ENCODE results near the gene NCOA6.
"Not testable (repeated sequence)": the region's sequence is repeated elsewhere in the genome, so short reads cannot be mapped to it uniquely, and the experiment has no call there.

NCOA6 gene

GRCh38 chr20:34717230-34718095, 108.0 kb downstream of the NCOA6 start:
- no peak for DNase-seq

DNA sequence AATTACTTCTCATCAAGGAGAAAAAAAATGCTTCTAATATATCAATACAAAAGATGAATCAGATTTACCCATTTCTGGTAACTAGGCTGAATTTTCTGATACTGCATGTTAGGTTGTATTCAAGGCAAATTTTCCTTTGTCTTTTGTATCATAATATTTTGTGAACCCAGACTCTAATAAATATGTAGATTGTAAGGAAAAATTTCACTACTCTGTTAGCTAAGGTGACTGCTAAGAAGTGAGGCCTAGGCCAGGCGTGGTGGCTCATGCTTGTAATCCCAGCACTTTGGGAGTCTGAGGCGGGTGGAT, 108.6 kb downstream of the NCOA6 start:
- no peak for DNase-seq

DNA sequence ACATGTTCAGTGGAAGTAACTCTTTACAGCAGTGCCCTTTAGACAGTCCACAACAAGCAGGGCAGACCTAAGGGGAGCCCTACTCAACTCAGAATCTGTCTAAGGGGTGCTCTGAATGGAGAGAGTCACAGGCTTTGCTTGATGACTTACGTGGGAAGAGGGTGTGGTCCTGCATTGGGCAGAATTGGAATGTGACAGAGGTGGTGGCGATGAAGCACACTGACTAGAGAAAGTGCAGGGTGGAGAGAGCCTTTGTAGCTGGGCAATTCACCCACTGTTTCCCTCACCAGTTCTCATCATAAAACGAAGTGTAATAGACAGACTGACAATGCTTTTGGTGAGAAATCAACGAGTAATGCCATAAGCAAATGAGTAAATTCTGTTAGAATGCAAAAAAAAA, 110.1 kb downstream of the NCOA6 start:
- DNase-seq = no peak

GRCh38 chr20:34713944-34714515, 111.4 kb downstream of the NCOA6 start:
- not testable (repeated sequence) for DNase-seq

- DNase-seq = no peak
These were observed 112.1 kb downstream of the NCOA6 start for GRCh38 chr20:34713194-34713943.

DNA sequence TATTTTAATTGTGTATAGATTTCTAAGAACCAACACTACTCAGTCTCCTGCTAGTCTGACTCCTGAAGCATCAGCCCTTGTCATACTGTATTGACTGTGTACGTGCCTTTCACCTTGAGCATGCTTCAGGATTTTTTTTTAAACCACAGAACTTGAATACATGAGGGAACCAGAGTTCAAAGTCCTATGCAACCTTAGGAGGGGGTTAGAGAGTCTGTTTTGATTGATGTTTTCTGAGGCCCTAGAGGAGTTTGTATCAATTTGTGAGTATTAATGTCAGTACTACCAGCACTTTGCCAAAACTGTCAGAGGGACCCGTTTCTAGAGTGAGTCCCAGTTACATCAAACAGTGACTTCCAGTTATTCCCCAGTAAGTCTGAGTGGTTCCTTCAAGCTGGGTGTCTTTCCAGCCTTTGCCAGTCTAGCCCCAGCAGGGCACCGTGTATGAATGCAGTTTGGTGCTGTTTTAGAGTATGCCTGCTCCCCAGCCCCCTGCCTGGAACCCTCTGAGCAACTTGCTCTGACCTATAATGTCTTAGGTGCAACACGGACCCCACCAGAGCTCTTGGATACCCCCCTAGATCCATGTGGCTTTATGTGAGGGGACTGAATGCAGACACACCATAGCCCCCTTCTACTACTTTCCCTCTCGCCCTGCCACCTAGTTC, 112.8 kb downstream of the NCOA6 start:
- DNase-seq = no peak

DNA sequence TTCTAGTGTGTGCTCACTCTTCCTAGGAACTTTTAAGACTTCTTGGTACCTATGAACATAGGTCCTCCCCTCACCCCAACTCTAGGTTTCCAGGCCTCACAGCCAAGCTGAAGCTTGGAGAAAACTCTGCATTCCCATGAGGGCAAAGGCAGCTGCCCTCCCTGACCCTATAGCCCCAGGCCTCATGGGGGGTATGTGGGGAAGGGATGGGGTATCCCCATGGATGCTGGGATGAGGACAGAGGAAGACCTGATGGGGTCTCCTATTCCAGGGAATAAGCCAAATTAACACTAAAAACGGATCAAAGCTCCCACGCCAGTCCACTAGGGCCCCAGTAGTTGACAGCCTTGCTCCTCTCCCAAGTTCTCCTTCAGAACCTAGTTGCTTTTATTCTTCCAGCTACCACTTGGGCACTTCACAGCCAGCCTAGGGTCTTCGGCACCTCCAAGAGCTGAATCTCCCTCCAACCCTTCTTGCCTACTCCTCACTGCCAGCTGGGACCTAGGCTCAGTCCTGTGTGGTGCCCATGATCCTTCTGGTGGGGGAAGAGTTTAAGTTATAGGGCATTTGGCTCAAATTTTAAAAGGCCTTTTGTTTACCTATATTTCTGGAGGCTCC, 113.5 kb downstream of the NCOA6 start:
- DNase-seq = no peak

- no peak for DNase-seq
These were observed 114.4 kb downstream of the NCOA6 start for GRCh38 chr20:34710861-34711574.

DNA sequence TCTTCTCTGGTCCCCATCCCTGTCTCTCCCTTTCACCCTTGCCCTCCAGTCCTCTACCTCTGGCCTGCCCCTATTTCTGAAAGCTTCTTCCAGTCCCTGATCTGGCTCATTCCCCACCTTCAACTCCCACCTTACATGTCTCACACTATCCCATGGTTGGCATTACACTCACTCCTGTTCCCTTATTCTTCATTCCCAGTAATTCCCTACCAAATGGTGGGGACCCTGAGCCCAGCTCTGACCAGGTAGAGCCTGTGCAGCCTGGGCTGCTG, 114.9 kb downstream of the NCOA6 start:
- DNase-seq = no peak

- DNase-seq = no peak
These were observed 115.5 kb downstream of the NCOA6 start for GRCh38 chr20:34709831-34710567.

GRCh38 chr20:34709044-34709830, 116.2 kb downstream of the NCOA6 start:
- peak; percentile 88 to 89 for DNase-seq

GRCh38 chr20:34708621-34709043, 116.8 kb downstream of the NCOA6 start:
- peak; percentile 66 to 71 for DNase-seq

DNA sequence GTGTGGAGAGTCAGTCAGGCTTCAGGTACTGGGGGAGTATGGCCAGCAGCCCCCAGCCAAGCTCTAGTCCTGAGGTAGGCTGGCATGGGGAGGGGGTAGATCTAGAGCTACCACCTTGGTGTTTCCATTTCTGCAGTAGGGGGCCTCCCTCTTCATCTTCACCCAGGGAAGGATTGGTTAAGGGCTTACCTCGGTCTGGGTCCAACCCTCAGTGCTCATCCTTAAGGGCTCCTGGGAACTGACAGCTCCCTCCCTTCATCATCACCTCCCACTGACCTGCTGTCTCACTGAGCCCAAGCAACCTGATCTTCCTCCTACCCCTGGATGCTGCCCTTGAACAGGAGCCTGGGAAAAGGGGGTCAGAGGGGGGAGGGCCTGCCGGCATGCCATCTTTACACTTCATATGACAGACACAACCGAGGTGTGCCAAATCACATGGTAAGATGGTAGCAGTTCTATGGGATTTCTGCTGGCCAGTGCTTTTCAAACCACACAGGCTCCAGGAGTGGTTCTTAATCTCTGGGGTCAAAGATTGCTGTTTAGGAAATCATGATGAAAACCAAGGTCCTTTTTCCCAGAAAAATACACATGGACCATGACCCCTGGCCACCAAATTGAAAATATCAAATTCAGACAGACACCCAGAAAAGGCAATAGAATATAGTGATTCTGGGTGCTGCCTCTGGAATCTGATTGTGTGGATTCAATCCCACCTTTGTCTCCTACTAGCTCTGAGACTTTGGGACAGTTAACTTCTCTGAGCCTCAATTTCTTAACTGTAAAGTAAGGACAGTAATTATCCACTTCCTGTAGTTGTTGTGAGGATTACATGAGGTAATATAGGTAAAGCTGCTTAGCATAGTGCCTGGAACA, 118.3 kb downstream of the NCOA6 start:
- DNase-seq = no peak

GRCh38 chr20:34706302-34706875, 119.1 kb downstream of the NCOA6 start:
- no peak for DNase-seq

DNA sequence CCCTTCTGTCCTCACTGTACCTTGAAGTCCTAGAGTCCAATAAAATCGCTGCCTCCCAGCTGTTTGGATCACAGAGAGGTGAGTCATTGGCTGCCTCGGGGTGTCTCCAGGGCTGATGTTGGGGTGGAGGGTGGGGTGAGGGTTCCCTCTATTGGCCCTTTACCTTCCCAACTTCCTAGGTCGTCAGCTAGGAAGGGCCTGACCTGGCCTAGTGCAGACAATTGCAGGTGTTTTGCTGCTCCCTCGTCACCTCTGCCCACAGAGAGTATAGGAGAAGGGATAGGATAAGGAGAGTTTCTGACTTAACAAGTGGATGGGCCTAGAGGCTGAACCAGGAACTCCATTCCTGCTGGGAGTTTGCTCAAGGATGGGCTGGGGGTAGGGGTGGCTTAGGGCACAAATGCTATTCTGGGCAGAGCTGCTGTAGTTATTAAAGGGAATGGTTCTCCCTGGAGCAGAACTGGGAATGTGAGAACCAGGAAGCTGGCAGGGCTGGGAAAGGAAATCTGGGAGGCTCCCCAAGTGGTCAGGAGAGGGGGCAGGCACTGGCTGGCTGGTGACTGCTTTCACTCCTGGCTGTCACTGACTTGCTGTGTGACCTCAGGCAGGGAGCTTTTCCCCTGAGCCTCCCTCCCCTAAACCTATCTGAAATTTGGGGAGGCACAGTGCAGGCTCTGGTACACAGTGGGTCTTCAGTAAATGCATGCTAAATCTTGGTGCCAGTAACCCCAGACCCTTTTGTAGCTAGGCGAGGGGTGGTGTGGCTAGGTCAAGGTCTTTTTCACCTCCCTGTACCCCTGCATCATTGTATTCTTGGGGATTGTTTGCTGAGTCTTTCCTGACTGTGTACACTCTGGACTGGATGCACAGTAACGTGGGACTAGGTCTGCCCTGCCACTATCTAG, 119.8 kb downstream of the NCOA6 start:
- no peak for DNase-seq

DNA sequence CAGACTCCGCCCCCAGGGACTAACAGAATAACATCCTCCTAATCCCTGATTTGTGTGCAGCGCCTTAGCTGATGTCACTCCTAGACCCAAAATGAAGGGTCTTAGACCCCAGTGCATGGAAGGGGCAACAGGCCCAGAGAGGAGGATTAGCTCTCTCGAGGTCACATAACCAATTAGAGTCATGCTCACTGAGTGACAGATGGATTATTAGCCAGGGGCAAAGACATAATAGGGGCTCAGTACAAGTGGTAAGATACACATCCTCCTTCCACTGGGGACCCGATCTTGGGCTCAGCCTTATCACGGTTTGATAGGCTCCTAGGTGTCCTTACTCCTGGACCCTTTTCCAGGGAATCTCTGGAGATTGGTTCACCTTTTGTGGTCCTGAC, 120.4 kb downstream of the NCOA6 start:
- no peak for DNase-seq

DNA sequence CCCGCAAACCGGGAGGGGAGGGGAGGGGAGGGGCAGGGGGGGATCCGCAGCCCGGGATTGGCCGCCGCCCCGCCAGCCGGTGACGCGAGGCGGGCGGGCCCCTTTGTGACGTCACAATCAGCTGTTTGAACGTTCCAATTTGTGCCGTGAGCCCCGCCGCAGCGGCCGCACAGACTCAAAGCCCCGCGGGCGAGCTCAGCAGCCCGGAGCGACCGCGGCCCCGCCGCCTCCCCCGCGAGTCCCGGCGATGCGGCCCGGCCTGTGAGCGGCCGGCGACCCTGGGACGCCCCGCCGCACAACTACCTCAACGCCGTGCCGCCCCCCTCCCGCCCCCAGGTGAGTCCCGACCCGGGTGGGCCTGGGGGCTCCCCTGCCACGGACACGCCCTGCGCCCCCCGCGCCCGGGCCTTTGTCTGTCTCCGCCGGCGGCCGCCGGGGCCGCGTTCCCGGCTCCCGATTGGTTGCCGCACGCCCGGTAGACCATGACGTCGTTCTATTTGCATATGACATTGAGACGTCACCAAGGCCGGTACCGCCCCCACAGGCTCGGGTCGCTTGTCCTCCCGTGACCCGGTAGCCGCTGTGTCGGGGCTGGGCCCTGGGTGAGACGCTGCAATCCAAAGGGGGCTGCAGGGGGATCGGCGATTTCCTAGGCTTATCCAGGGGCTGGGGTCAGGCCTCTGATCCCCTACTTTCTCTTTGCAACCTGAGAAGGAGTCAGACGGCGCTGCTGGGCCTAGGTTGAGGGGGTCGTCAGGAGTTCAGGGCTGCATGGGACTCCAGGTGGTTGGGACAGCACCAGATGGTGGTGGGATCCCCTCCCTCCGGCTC, 121.1 kb downstream of the NCOA6 start, which contains the start of gene TP53INP2:
TP53INP2 (plus strand) TSS at position 168 of the 831 bp plus-strand sequence. CDS start 4,396 bp downstream, outside the sequence.
- peak; percentile 82 to 87 for DNase-seq
